Measurements from ENCODE around the gene IL12A.
A peak's percentile ranks its signal among the peaks of the same experiment; 100 is the strongest.

The IL12A gene

DNA sequence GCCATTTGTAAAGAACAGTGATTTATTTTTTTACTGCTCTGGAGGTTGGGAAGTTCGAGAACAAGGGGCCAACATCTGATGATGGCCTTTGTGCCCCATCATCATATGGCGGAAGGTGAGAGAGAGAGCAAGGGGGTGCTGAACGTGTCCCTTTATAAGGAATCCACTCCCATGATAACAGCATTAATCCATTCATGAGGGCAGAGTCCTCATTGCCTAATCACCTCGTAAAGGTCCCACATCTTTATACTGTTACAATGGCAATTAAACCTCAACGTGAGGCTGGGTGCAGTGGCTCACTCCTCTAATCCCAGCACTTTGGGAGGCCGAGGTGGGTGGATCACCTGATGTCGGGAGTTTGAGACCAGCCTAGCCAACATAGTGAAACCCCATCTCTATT is 8.3 kb downstream of the IL12A start:
- no peak overlapping the region for H3K27ac ChIP-seq
- CTCF ChIA-PET, result no interaction called here
- no peak for DNase-seq (ENCODE audit: low spot score)
- POLR2A ChIA-PET (ENCODE audit: low non-redundant PET), result no interaction called here
- TF ChIP-seq, protein P1, sequence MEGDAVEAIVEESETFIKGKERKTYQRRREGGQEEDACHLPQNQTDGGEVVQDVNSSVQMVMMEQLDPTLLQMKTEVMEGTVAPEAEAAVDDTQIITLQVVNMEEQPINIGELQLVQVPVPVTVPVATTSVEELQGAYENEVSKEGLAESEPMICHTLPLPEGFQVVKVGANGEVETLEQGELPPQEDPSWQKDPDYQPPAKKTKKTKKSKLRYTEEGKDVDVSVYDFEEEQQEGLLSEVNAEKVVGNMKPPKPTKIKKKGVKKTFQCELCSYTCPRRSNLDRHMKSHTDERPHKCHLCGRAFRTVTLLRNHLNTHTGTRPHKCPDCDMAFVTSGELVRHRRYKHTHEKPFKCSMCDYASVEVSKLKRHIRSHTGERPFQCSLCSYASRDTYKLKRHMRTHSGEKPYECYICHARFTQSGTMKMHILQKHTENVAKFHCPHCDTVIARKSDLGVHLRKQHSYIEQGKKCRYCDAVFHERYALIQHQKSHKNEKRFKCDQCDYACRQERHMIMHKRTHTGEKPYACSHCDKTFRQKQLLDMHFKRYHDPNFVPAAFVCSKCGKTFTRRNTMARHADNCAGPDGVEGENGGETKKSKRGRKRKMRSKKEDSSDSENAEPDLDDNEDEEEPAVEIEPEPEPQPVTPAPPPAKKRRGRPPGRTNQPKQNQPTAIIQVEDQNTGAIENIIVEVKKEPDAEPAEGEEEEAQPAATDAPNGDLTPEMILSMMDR (conservative IDR thresholded peaks at IDR 0.05; ENCODE audit: low read depth), result no peak

DNA sequence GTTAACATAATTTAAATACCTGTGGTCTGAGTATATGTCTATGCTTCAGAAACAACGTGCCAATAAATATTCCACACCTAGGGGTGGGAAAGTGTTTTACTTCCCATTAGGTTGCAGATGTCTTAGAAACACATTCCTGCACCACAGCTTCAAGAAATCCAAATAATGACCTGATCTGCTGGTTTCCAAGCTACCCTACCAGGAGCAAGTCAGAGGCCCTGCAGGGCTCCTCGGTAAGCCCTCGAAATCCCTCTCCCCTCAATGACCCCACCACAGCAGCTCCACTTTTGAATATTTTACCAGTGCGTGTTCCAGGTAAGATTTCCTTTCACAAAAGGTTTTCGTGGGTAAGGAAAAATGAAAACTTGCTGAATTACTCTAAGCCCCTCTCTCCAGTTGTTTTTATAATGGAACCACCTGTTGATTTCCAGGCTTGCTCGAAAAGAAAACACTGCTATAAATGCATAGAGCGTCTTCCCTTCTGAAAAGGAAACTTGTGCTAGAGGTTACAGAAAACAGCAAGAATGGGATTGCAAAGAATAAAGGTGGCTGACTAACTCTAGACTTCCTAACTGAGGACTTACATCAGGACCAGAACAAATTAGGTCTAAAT is 12.6 kb downstream of the IL12A start:
- CTCF ChIA-PET, result no interaction called here
- no peak overlapping the region for H3K27ac ChIP-seq
- POLR2A ChIA-PET (ENCODE audit: low non-redundant PET), result no interaction called here
- DNase-seq (ENCODE audit: low spot score), result no peak
- TF ChIP-seq, protein P1 (conservative IDR thresholded peaks at IDR 0.05; ENCODE audit: low read depth), result no peak

DNA sequence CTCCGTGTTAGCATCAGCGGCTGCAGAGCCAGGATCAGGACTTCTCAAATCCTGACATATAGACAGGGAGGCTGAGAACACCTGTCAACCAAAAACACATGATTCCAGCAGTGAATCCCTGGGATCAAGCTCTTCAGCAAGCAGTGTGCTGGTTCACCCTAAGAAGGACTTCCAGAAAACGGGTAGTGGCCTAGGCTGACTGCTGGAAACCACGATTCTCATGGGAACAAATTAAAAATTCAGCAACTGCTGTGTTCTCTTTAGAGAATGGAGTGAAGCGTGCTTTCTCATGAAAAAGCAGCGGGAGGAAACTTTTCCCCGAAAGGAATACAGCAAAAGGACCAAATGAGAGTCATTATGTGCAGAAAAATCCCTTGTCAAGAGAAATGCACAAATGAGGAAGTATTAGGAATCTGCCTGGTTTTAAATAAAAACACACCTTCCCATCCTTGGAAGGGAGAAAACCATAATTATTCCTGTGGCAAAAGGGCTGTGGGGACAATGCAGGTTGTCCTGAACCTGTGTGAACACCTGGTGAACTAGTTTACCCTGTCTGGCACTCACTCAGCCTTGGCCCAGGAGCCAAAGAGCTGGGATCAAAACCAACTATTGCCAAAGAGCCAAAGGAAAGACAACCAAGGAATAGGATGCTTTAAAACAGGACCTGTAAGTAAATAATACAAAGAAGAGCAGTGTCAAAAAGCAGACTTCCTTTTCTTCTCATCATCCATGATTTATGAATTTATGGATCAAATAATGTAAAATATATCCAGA is 13.4 kb downstream of the IL12A start:
- POLR2A ChIA-PET (ENCODE audit: low non-redundant PET), result no interaction called here
- no peak overlapping the region for H3K27ac ChIP-seq
- TF ChIP-seq, protein P1 (conservative IDR thresholded peaks at IDR 0.05; ENCODE audit: low read depth), result no peak
- CTCF ChIA-PET, result interaction anchor here (1.3 to 2.8 kb wide), 2 partner anchors 118 to 173 kb away, joined by 6 to 11 read pairs; no protein-coding TSS in a partner anchor
- no peak for DNase-seq (ENCODE audit: low spot score)

DNA sequence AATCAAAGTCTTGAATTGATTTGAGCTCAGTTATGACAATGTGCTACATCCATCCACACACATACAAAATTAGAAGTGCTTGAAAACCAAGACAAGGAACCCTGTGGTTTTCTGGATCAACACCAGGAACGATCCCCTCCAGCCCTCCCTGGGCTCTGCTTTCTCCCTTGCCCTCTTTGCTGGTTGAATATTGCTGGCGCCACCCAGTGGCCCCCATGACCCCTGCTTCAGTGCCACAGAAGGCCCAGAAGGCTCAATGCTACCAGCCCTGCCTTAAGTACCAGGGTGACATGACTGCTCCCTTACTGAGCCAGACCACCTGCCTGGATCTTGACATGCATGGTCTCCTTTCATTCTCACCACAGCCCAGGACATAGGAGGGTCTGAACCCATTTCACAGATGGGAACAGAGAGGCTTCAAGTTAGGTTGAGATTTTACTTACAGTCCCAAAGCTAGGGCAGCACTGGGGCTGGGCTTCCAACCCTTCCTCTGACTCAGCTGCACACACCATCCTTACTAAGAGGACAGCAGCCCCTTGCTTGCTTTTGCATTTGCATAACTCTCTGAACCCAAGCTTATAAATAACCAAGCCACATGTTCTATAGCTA is 15.0 kb downstream of the IL12A start:
- DNase-seq (ENCODE audit: low spot score), result peak; percentile 55
- ChIA-PET CTCF (interaction anchor here (0.6 to 2.8 kb wide), 6 partner anchors 11 to 995 kb away, joined by 3 to 12 read pairs (median 4); no protein-coding TSS in a partner anchor), POLR2A (ENCODE audit: low non-redundant PET) (no interaction called here)
- TF ChIP-seq, protein P1 (conservative IDR thresholded peaks at IDR 0.05; ENCODE audit: low read depth), result peak; percentile 60
- no peak overlapping the region for H3K27ac ChIP-seq

DNA sequence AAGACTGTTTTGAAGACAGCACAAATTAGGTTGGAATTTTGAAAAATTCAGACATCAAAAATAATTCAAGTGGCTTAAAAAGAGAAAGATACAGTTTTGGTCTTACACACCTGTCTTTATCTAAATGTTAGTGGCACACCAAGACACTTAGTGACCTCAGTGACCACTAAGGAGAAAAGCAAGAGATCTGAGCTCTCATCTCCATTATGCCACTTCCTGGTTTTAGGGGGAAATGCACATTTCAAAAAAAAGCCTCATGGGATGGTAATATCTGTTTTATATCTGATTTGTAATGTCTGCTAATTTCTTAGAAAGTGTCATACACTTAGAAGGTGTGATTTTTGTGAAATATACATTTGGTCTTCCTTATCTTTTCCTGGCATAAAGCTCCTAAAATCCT is 16.4 kb downstream of the IL12A start:
- ChIA-PET POLR2A (ENCODE audit: low non-redundant PET) (no interaction called here), CTCF (interaction anchor here (0.8 to 2.8 kb wide), 3 partner anchors 16 to 223 kb away, joined by 3 to 11 read pairs (median 6); partner anchors contain the start of gene IL12A)
- DNase-seq (ENCODE audit: low spot score), result no peak
- TF ChIP-seq, protein P1 (conservative IDR thresholded peaks at IDR 0.05; ENCODE audit: low read depth), result no peak
- no peak overlapping the region for H3K27ac ChIP-seq

DNA sequence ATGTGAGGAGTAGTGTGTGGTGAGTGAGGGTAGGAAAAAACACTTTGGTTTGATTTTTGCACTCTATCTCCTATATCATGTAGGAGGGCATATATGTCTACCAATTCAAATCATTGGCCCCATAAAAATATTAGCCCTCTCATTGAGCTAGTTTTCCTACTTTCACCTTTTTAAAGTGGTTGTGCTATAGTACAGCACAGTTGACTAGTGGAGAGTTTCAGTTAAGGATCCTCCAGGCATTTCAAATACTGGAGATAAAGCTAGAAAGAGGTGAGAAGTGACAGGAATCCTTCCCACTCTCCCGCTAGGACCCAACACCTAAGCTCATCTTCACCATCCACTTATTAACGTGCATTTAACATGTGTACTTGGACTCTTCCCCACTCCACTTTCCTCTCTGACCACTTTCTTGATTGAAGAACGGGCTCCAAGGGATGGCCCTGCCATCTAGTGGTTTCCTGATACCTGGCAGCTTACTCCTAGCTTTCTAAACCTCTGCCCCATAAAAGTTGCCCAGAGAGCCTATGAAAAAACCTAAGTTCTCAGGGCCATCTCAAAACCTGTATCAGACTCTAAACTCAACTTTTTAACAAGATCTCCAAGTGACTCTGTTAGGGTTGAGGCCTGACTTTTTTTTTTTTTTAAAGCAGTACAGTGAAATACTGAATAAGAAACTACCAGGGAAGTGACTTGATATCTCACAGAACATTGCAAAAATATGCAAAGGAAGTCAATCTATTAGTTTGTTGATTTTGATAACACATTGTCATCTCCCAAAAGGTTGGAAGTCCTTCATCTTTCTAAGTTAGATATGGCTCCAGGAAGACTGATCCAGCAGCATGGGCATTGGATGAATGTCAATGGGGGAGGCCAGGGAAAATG is 17.9 kb downstream of the IL12A start:
- POLR2A ChIA-PET (ENCODE audit: low non-redundant PET), result no interaction called here
- TF ChIP-seq, protein P1 (conservative IDR thresholded peaks at IDR 0.05; ENCODE audit: low read depth), result peak; percentile 91
- CTCF ChIA-PET, result interaction anchor here (0.6 to 1.8 kb wide), 26 partner anchors 13 to 742 kb away, joined by 3 to 15 read pairs (median 4); partner anchors contain the start of gene IL12A
- peak; percentile 83 for DNase-seq (ENCODE audit: low spot score)
- no peak overlapping the region for H3K27ac ChIP-seq
